HL-60 (cell line): ENCODE results near the gene ARHGAP25.

Source experiments
- DNase-seq, 2 experiments: peaks; one replicate each; pipeline ENCODE4 v3.0.0-alpha.2; 2010 to 2020; ENCODE audit warnings: low read depth in 1 of 2, low spot score in 1 of 2
- H3K27ac ChIP-seq: fragments of 250-450 bp; sonication (Bioruptor Pico); replicated peaks from 2 replicates; pipeline ENCODE4 v1.5.1; 2020; ENCODE audit warnings: mild to moderate bottlenecking, moderate library complexity
- H3K27me3 ChIP-seq: fragments of 250-450 bp; sonication (Bioruptor Pico); 2 replicates; pipeline ENCODE4 v1.5.1; 2021; ENCODE audit warnings: mild to moderate bottlenecking, moderate library complexity; ENCODE audit not compliant: insufficient read depth, poor library complexity, severe bottlenecking
- H3K4me3 ChIP-seq: replicated peaks from 2 replicates; pipeline ENCODE4 v1.5.1; 2011; ENCODE audit warnings: mild to moderate bottlenecking, control low read depth, low read length; ENCODE audit not compliant: insufficient read depth
- CTCF ChIP-seq: IDR thresholded peaks from one replicate; pipeline ENCODE4 v1.5.1; 2011; ENCODE audit warnings: low read length, control low read depth, inconsistent platforms; ENCODE audit not compliant: insufficient read depth
- GABPA ChIP-seq: IDR thresholded peaks from 2 replicates; pipeline ENCODE4 v1.6.1; 2012; ENCODE audit warnings: low read depth
- POLR2AphosphoS5 ChIP-seq: IDR thresholded peaks from 2 replicates; pipeline ENCODE4 v1.6.1; 2012; ENCODE audit warnings: low read depth
- REST ChIP-seq: IDR thresholded peaks from 2 replicates; pipeline ENCODE4 v1.6.1; 2012; ENCODE audit warnings: low read depth; ENCODE audit not compliant: insufficient replicate concordance
- SPI1 ChIP-seq: IDR thresholded peaks from 2 replicates; pipeline ENCODE4 v1.6.1; 2012; ENCODE audit warnings: low read depth, mild to moderate bottlenecking, borderline replicate concordance

ARHGAP25 gene

GRCh38 chr2:68749345-68749744 lies 14.7 kb downstream of the ARHGAP25 start:
- no peak for TF ChIP-seq SPI1
- no peak for TF ChIP-seq GABPA
- no peak for TF ChIP-seq REST
- TF ChIP-seq POLR2AphosphoS5 = no peak
- TF ChIP-seq CTCF = no peak
- H3K27ac ChIP-seq = no peak overlapping the region
- DNase-seq = no peak
- H3K27me3 ChIP-seq = no peaks in the 10 kb centered on the region
- H3K4me3 ChIP-seq = no peak overlapping the region

GRCh38 chr2:68750592-68751396 lies 16.2 kb downstream of the ARHGAP25 start:
- no peaks in the 10 kb centered on the region for H3K27me3 ChIP-seq
- H3K27ac ChIP-seq = peak overlapping the region; percentile 37
- no peak for TF ChIP-seq CTCF
- no peak for TF ChIP-seq SPI1
- TF ChIP-seq REST = no peak
- no peak for TF ChIP-seq POLR2AphosphoS5
- no peak overlapping the region for H3K4me3 ChIP-seq
- peak in 1 of 2 experiments; percentile 0 for DNase-seq

GRCh38 chr2:68751397-68752339 lies 17.1 kb downstream of the ARHGAP25 start:
- H3K27ac ChIP-seq = peak overlapping the region; percentile 37
- no peak overlapping the region for H3K4me3 ChIP-seq
- TF ChIP-seq POLR2AphosphoS5 = no peak
- no peak; the same call in 1 of the 2 replicates for TF ChIP-seq SPI1
- TF ChIP-seq REST = no peak
- TF ChIP-seq CTCF = peak; percentile 96
- TF ChIP-seq GABPA = no peak
- peak; percentile 71 to 92 for DNase-seq
- no peaks in the 10 kb centered on the region for H3K27me3 ChIP-seq
